Heart left ventricle (tissue), 13 donors: Measurements from ENCODE around the gene CMIP.

Experiments used
- CTCF ChIP-seq, 12 donors: fragments of 200-600 bp; sonication (generic) in 4 of 12; IDR thresholded peaks; one replicate each; pipeline versions ENCODE4 v1.5.0 to v1.8.0; 2018 to 2022; ENCODE audit warnings: antibody characterized with exemption in 12 of 12, mild to moderate bottlenecking in 5 of 12
- POLR2A ChIP-seq, 2 donors: fragments of 450-650 bp; IDR thresholded peaks; one replicate each; pipeline ENCODE4 v1.6.1; 2017; ENCODE audit warnings: antibody characterized with exemption in 2 of 2, mild to moderate bottlenecking in 2 of 2, moderate library complexity in 2 of 2
- donor health status: ischemic (EF 13 %, LVEDD 7.1; RV severe dilation, severe dysfunction).
- donor health status: DM: no; HTN: yes; CAD: no.
- donor health status: DM: no; HTN: no; CAD: no.
- donor health status: ischemic (EF 25% LVEDD 6.9; RV normal size, moderate dysfunction).
- donor health status: ischemic (EF 25% LVEDD 5.7; RV mildly dilated, moderate dysfunction).
- donor health status: ischemic (EF 35%, LVEDD 5.7; RV mildly dilated, moderate dysfunction).
- donor health status: nonischemic (EF 11% LVEDD 7.7; RV severe dilation, severe dysfunction).
- donor health status: DM: yes; HTN: yes; CAD: no.
- donor health status: PGD.
- donor health status: ischemic (EF 29% LVEDD 5.4; RV normal size, mild dysfunction).
- donor health status: nonischemic (EF 23%, LVEDD 6.1; RV moderate dilation, normal function).

GRCh38 chr16:81752876-81753227 is 308.2 kb downstream of the CMIP start:
- TF ChIP-seq CTCF (IDR thresholded peaks at IDR 0.05) = no peak
- TF ChIP-seq POLR2A (IDR thresholded peaks at IDR 0.05) = no peak
